SK-MEL-5 (cell line): ENCODE measurements around the gene FITM2. TPM values are rescaled to one million over a fixed set of nuclear protein-coding genes. Genes with fewer than 3 reads are reported as not detected.

Source experiments
- DNase-seq: peaks from one replicate; pipeline ENCODE4 v3.0.0-alpha.2; 2016; ENCODE audit warnings: low read depth, low spot score
- in situ Hi-C: cut with HindIII; loops from 2 replicates; pipeline ENCODE4 v1.10.0; 2016; ENCODE audit warnings: low sequenced_read_pairs, high pct_unique_total_duplicates, low pct_unique_long_range_greater_than_20kb
- small RNA-seq, 2 experiments: library from RNA; depleted of rRNA; stranded (forward); fragments of <200 nt; gene quantifications; one replicate each; pipeline ENCODE3, GENCODE V24; 2014
- total RNA-seq: library from RNA; depleted of rRNA; stranded (reverse); fragments of >200 nt; shearing (Covaris generic); gene quantifications from 2 replicates; pipeline ENCODE4 v1.2.3, GENCODE V29; 2014; rRNA removed

The FITM2 gene
- total RNA-seq, 1 experiment from 2014 or later, result 20.0 TPM

- DNase-seq, result no peak
- in situ Hi-C loops, result no loop called here
Observed at GRCh38 chr20:44255942-44256341, 55.1 kb downstream of the FITM2 start.

- DNase-seq, result no peak
- in situ Hi-C loops, result no loop called here
Observed at GRCh38 chr20:44254073-44254472, 56.9 kb downstream of the FITM2 start.

DNA sequence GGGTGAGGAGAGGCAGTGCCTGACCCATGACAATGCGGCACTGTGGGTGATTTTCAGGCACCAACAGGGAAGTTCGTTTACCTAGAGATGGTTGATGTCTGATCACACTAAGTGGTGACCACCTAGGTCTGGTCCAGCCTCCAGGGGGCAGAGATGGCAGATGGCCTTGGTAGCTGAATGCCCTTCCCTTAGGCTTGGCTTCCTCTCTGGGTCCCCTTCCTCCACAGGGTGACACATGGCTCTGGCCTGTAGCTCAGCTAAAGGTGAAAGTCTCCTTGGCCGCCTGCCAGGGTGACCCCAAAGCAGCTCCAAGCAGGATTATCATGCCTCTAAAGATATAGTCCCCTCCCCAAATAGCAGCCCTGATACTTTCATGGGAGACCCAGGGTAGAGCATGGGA, 57.5 kb downstream of the FITM2 start:
- in situ Hi-C loops, result no loop called here
- peak; percentile 7 for DNase-seq

Small RNA genes lying within 50 kb of the gene (small RNA-seq; reads per million reads assigned to genes)
- gene RF00019, result 0 reads per million in 2 experiments

Other genes starting within 250 kb of the FITM2 start
- 0.08 and 0.13 TPM in 2 replicates for gene JPH2, start 124.0 kb downstream of the FITM2 start, total RNA-seq
- 49.6 and 50.9 TPM in 2 replicates for gene OSER1, start 100.4 kb downstream of the FITM2 start, total RNA-seq
- 0.43 TPM in 1 of 2 replicates, not detected in the other for gene GDAP1L1, start 63.9 kb downstream of the FITM2 start, total RNA-seq
- gene R3HDML, start 25.8 kb upstream of the FITM2 start, total RNA-seq, result not detected in 2 replicates
- 0.03 and 0.05 TPM in 2 replicates for gene HNF4A, start 44.5 kb upstream of the FITM2 start, total RNA-seq
- gene TTPAL, start 164.7 kb upstream of the FITM2 start, total RNA-seq, result 5.7 and 6.6 TPM in 2 replicates
- 97.1 and 110 TPM in 2 replicates for gene SERINC3, start 210.9 kb upstream of the FITM2 start, total RNA-seq